ENCODE data around the gene CPNE2. TPM values are rescaled to one million over a fixed set of nuclear protein-coding genes. Genes with fewer than 3 reads are reported as not detected.

The CPNE2 gene
- total and polyA plus RNA-seq, 7 donors, result 22.9 to 75.1 (median 59.9) TPM

DNA sequence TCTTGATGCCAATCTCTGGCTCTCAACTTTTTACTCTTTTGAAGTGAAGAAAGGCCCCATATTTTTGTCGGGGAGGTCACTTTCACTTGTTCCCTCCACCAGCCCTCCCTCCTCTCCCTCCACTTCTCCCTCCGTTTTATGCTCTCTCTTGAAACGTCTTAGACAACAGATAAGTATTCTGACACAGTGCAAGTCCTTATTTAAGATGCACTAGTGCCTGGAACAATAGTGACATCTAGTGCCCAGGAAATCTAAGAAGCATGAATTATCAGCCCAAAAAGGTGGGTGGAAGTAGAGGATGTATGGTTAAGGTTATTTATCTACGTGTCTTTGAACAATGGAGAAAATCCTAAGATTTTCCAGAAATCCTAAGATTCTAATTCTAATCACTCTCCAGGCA lies 75.6 kb downstream of the CPNE2 start:
- peaks cover 8 to 86% (median 57%) of the 10 kb centered on the region in 4 donors for H3K36me3 ChIP-seq
- TF ChIP-seq POLR2A (IDR thresholded peaks at IDR 0.05), result no peak
- TF ChIP-seq, protein P1, sequence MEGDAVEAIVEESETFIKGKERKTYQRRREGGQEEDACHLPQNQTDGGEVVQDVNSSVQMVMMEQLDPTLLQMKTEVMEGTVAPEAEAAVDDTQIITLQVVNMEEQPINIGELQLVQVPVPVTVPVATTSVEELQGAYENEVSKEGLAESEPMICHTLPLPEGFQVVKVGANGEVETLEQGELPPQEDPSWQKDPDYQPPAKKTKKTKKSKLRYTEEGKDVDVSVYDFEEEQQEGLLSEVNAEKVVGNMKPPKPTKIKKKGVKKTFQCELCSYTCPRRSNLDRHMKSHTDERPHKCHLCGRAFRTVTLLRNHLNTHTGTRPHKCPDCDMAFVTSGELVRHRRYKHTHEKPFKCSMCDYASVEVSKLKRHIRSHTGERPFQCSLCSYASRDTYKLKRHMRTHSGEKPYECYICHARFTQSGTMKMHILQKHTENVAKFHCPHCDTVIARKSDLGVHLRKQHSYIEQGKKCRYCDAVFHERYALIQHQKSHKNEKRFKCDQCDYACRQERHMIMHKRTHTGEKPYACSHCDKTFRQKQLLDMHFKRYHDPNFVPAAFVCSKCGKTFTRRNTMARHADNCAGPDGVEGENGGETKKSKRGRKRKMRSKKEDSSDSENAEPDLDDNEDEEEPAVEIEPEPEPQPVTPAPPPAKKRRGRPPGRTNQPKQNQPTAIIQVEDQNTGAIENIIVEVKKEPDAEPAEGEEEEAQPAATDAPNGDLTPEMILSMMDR (IDR thresholded peaks at IDR 0.05), result peak in 2 of 4 experiments; percentile 40 to 45
- H3K4me1 ChIP-seq, result peaks cover 0 to 9% (median 3%) of the 10 kb centered on the region in 4 donors
- no peak overlapping the region for H3K4me3 ChIP-seq
- no peak overlapping the region for H3K27ac ChIP-seq
- no peaks in the 10 kb centered on the region for H3K27me3 ChIP-seq
- H3K9me3 ChIP-seq, result no peaks in the 10 kb centered on the region
- intact Hi-C loops (cut with DNase I), result loop anchor here (1.0 kb wide), 1 partner anchor 84 kb away; no protein-coding TSS in a partner anchor
- 10 to 14% methylated on average over 4 of the region's 4 CpGs for WGBS, 2 donors
- DNase-seq, result peak; percentile 33

DNA sequence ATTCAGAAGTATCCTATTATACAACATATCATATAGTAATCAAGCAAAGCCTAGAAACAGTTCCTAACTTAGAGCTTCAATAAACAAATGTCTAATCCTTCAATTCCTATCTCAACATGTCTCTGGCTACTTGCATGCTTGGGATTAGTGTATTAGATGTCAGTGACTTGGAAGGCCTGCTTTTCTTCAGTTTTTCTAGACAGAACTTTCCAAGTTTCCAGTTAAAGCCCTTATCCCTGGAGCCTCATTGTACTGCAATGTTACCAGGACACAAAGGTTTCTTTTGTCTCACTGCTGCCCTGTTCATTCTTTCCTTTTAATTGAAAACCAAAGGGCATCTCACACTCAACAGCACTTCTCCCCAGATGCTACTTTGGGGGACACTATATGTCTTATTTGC lies 76.9 kb downstream of the CPNE2 start:
- Histone ChIP-seq H3K27ac (no peak overlapping the region), H3K4me3 (no peak overlapping the region), H3K4me1 (peaks cover 0 to 9% (median 3%) of the 10 kb centered on the region in 4 donors), H3K27me3 (no peaks in the 10 kb centered on the region), H3K9me3 (no peaks in the 10 kb centered on the region), H3K36me3 (peaks cover 8 to 80% (median 49%) of the 10 kb centered on the region in 4 donors)
- intact Hi-C loops (cut with DNase I), result no loop called here
- TF ChIP-seq POLR2A (IDR thresholded peaks at IDR 0.05) (no peak), EP300 (IDR thresholded peaks at IDR 0.05) (no peak), POLR2AphosphoS5 (IDR thresholded peaks at IDR 0.05) (no peak)
- TF ChIP-seq, protein P1 (IDR thresholded peaks at IDR 0.05), result no peak
- no peak for DNase-seq

DNA sequence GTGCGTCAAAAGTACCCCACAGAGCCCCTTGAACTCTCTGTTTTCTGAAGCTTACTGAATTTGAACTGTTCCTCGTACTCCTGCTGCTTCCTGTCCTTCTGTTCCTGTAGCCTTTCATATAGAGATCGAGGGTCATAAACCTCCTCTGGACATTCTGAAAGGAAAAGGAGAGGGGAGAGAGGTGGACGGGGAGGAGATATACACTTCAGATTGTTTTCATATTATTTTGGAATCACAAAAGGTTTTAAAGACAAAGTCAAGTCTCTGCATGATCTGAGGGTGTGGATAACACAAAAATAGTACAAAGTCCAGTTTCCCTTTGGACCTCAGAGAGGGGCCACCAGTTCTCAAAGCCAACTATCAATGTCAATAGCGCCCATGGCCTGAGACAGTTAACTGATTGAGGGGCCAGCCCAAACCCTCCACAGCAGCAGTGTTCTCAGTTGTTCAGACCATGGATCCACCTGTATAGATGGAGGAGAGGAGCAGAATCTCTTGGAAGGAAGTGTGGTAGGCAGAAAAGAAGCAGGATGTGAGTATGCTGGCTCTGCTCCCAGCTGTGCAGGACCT lies 80.4 kb downstream of the CPNE2 start:
- DNase-seq, result no peak
- WGBS, 2 donors, result 75 to 87% methylated on average over 5 of the region's 5 CpGs
- no peak for TF ChIP-seq POLR2A (IDR thresholded peaks at IDR 0.05)
- TF ChIP-seq EP300 (IDR thresholded peaks at IDR 0.05), result no peak
- no peak for TF ChIP-seq POLR2AphosphoS5 (IDR thresholded peaks at IDR 0.05)
- TF ChIP-seq, protein P1 (IDR thresholded peaks at IDR 0.05), result no peak
- peaks cover 8 to 49% (median 34%) of the 10 kb centered on the region in 4 donors for H3K36me3 ChIP-seq
- no peak overlapping the region for H3K27ac ChIP-seq
- no peaks in the 10 kb centered on the region for H3K9me3 ChIP-seq
- intact Hi-C loops (cut with DNase I), result no loop called here
- peaks cover 0 to 16% (median 6%) of the 10 kb centered on the region in 4 donors for H3K4me1 ChIP-seq
- no peak overlapping the region for H3K4me3 ChIP-seq
- H3K27me3 ChIP-seq, result no peaks in the 10 kb centered on the region

DNA sequence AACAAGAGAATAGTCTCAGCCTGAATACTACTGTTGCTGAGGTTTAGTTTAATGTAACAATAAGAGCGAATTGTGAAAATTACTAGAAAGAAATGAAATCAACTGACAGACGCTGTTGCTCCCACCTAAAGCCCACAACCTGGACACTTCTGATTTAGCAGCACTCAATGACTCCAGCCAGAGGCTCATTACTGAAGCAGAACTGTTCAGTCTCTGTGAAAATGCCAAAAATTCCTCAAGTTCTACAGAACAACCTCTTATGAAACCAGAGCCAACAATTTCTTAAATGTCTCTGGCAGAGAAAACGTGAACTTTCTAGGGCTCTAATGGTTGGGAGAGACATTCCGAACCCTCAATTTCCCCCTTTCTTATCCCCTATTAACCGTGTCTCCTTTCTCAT lies 83.5 kb downstream of the CPNE2 start:
- 91 to 94% methylated on average over 5 of the region's 5 CpGs for WGBS, 2 donors
- Histone ChIP-seq H3K4me1 (peaks cover 0 to 29% (median 14%) of the 10 kb centered on the region in 4 donors), H3K4me3 (no peak overlapping the region), H3K9me3 (no peaks in the 10 kb centered on the region), H3K27ac (no peak overlapping the region), H3K27me3 (no peaks in the 10 kb centered on the region), H3K36me3 (peaks cover 0 to 28% (median 20%) of the 10 kb centered on the region in 4 donors)
- DNase-seq, result no peak
- intact Hi-C loops (cut with DNase I), result no loop called here
- TF ChIP-seq, protein P1 (IDR thresholded peaks at IDR 0.05), result no peak
- TF ChIP-seq POLR2A (IDR thresholded peaks at IDR 0.05), result no peak
- TF ChIP-seq POLR2AphosphoS5 (IDR thresholded peaks at IDR 0.05), result no peak
- no peak for TF ChIP-seq EP300 (IDR thresholded peaks at IDR 0.05)

DNA sequence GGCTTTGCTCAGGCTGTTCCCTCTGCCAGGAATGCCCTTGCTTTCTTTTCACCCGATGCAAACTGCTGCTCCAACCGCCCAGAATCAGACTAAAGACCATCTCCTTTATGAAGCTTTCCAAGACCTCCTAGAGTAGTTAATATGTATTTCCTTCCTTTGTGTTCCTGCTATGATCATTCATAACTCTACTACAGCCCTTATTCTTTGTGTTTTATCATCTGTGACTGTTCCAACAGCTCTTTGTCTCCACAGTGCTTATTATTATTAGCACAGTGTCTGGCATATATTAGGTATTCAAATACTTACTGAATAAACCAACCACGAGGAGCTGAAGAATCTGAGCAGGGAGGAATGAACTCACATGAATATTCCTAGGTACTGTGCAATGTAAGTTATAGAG lies 85.8 kb downstream of the CPNE2 start:
- WGBS, 2 donors, result 77 to 81% methylated on average over 3 of the region's 3 CpGs
- peaks cover 0 to 29% (median 14%) of the 10 kb centered on the region in 4 donors for H3K4me1 ChIP-seq
- peaks cover 0 to 5% (median 2%) of the 10 kb centered on the region in 4 donors for H3K36me3 ChIP-seq
- no peak overlapping the region for H3K4me3 ChIP-seq
- DNase-seq, result no peak
- intact Hi-C loops (cut with DNase I), result no loop called here
- no peak for TF ChIP-seq POLR2A (IDR thresholded peaks at IDR 0.05)
- no peak for TF ChIP-seq POLR2AphosphoS5 (IDR thresholded peaks at IDR 0.05)
- TF ChIP-seq, protein P1 (IDR thresholded peaks at IDR 0.05), result no peak
- no peak for TF ChIP-seq EP300 (IDR thresholded peaks at IDR 0.05)
- peak overlapping the region in 1 of 4 donors; percentile 9 for H3K27ac ChIP-seq
- no peaks in the 10 kb centered on the region for H3K27me3 ChIP-seq
- H3K9me3 ChIP-seq, result no peaks in the 10 kb centered on the region
